ENCODE results near the gene ABO. TPM values are rescaled to one million over a fixed set of nuclear protein-coding genes. Genes with fewer than 3 reads are reported as not detected.
A peak's percentile ranks its signal among the peaks of the same experiment; 100 is the strongest.

ABO gene
- total and polyA plus RNA-seq, 9 of the 15 experiments (the other 6 are each of a cell fraction or from before 2014, with no cell fraction given): 5.0 to 21.9 (median 11.9) TPM

DNA sequence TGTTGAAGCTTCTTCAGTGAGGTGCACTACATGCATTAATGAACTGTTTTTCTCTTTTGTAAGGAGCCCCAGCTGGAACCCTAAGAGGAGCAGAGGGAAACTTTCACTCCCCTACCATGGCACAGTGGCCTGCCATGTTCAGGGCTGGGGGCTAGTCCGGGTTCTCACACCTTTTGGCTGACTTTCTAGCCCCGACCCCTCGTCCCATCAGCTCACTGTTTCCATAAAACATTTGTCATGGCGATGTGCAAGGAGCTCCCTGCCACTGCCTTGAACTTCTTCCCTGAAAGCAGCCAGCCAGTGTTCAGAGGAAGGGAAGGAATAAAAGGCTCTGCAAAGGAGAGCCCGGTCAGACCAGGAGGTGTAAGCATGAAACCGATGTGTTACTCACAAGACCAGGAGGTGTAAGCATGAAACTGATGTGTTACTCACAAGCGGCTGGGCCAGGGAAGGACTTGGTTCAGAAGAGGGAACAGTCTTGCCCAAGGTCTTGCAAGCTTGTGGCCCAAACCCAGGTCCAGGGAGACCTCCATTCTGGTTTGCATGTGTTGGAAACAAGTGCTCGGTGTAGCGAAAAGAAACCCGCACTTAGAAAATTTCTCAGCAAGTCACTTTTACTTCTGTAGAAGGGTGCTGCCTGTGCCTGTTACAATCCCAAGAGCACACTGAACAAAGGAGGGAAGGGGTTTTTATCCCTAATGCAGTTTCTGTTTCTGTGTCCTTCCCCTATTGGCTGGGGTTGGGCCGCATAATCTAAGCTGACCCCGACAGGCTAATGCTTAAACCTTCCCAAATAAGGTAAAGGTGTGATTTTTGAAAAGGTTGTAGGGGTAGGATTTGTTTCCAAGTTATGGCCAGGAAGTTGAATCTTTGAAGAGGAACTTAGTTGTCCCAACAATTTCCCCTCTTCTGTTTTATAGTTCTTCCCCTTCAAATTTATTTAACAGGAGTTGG, 3.4 kb upstream of the ABO start (continued):
- TF ChIP-seq NR3C1 (CRISPR knock-in tag; IDR thresholded peaks at IDR 0.05) (no peak), EGR1 (conservative IDR thresholded peaks at IDR 0.05) (no peak), KDM5B (IDR thresholded peaks at IDR 0.05; ENCODE audit: insufficient replicate concordance, low read depth, low read length) (no peak), E2F3 (CRISPR knock-in tag; IDR thresholded peaks at IDR 0.05) (no peak), PURB (CRISPR knock-in tag; IDR thresholded peaks at IDR 0.05; ENCODE audit: low read depth) (no peak), LCOR (CRISPR knock-in tag; IDR thresholded peaks at IDR 0.05) (no peak), GTF2F1 (IDR thresholded peaks at IDR 0.05; ENCODE audit: low read depth, low read length) (no peak), RUNX1 (IDR thresholded peaks at IDR 0.05; ENCODE audit: low read depth) (no peak), ZC3H4 (CRISPR knock-in tag; IDR thresholded peaks at IDR 0.05; ENCODE audit: borderline replicate concordance) (no peak)
- TF ChIP-seq, protein P1, sequence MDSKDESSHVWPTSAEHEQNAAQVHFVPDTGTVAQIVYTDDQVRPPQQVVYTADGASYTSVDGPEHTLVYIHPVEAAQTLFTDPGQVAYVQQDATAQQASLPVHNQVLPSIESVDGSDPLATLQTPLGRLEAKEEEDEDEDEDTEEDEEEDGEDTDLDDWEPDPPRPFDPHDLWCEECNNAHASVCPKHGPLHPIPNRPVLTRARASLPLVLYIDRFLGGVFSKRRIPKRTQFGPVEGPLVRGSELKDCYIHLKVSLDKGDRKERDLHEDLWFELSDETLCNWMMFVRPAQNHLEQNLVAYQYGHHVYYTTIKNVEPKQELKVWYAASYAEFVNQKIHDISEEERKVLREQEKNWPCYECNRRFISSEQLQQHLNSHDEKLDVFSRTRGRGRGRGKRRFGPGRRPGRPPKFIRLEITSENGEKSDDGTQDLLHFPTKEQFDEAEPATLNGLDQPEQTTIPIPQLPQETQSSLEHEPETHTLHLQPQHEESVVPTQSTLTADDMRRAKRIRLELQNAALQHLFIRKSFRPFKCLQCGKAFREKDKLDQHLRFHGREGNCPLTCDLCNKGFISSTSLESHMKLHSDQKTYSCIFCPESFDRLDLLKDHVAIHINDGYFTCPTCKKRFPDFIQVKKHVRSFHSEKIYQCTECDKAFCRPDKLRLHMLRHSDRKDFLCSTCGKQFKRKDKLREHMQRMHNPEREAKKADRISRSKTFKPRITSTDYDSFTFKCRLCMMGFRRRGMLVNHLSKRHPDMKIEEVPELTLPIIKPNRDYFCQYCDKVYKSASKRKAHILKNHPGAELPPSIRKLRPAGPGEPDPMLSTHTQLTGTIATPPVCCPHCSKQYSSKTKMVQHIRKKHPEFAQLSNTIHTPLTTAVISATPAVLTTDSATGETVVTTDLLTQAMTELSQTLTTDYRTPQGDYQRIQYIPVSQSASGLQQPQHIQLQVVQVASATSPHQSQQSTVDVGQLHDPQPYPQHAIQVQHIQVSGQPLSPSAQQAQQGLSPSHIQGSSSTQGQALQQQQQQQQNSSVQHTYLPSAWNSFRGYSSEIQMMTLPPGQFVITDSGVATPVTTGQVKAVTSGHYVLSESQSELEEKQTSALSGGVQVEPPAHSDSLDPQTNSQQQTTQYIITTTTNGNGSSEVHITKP (IDR thresholded peaks at IDR 0.05; ENCODE audit: partially characterized antibody): peak; percentile 10
- TF ChIP-seq, protein P2, sequence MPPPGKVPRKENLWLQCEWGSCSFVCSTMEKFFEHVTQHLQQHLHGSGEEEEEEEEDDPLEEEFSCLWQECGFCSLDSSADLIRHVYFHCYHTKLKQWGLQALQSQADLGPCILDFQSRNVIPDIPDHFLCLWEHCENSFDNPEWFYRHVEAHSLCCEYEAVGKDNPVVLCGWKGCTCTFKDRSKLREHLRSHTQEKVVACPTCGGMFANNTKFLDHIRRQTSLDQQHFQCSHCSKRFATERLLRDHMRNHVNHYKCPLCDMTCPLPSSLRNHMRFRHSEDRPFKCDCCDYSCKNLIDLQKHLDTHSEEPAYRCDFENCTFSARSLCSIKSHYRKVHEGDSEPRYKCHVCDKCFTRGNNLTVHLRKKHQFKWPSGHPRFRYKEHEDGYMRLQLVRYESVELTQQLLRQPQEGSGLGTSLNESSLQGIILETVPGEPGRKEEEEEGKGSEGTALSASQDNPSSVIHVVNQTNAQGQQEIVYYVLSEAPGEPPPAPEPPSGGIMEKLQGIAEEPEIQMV (tag; conservative IDR thresholded peaks at IDR 0.05; ENCODE audit: low read depth): no peak
- TF ChIP-seq, protein P3, sequence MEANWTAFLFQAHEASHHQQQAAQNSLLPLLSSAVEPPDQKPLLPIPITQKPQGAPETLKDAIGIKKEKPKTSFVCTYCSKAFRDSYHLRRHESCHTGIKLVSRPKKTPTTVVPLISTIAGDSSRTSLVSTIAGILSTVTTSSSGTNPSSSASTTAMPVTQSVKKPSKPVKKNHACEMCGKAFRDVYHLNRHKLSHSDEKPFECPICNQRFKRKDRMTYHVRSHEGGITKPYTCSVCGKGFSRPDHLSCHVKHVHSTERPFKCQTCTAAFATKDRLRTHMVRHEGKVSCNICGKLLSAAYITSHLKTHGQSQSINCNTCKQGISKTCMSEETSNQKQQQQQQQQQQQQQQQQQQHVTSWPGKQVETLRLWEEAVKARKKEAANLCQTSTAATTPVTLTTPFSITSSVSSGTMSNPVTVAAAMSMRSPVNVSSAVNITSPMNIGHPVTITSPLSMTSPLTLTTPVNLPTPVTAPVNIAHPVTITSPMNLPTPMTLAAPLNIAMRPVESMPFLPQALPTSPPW (CRISPR knock-in tag; IDR thresholded peaks at IDR 0.05): no peak
- TF ChIP-seq, protein P4, sequence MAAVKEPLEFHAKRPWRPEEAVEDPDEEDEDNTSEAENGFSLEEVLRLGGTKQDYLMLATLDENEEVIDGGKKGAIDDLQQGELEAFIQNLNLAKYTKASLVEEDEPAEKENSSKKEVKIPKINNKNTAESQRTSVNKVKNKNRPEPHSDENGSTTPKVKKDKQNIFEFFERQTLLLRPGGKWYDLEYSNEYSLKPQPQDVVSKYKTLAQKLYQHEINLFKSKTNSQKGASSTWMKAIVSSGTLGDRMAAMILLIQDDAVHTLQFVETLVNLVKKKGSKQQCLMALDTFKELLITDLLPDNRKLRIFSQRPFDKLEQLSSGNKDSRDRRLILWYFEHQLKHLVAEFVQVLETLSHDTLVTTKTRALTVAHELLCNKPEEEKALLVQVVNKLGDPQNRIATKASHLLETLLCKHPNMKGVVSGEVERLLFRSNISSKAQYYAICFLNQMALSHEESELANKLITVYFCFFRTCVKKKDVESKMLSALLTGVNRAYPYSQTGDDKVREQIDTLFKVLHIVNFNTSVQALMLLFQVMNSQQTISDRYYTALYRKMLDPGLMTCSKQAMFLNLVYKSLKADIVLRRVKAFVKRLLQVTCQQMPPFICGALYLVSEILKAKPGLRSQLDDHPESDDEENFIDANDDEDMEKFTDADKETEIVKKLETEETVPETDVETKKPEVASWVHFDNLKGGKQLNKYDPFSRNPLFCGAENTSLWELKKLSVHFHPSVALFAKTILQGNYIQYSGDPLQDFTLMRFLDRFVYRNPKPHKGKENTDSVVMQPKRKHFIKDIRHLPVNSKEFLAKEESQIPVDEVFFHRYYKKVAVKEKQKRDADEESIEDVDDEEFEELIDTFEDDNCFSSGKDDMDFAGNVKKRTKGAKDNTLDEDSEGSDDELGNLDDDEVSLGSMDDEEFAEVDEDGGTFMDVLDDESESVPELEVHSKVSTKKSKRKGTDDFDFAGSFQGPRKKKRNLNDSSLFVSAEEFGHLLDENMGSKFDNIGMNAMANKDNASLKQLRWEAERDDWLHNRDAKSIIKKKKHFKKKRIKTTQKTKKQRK (IDR thresholded peaks at IDR 0.05; ENCODE audit: borderline replicate concordance, low read depth, low read length): no peak

Data from K562 (cell line).